ENCODE measurements around the gene RCAN1.

DNA sequence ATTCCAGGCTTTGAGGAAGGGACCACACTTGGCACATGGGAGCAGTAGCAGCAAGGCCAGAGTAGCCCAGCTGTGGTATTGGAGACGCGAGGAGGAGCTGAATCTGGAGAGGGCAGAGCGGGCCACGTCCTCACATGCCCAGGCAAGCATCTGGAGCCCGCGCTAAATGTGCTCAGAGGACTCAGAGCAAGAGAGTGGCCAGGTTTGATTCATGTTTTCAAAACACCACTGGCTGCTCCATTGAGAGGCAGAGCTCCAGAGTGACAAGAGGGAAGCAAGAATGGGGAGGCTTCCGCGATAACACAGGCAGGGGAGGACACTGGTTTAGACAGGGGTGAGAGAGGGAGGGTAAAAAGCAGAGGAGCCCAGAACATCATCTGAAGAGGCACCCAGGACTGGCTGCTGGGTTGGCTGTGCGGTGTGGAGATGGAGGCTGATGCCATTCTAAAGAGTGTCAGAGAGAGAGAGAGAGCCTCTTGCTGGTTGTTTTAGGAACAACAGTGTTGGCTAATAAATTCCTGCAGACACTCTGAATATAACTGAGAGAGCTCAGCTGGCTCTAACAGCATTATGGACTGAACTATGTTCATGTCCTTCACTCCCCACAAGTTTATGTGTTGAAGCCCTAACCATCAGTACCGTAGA, 32.3 kb downstream of the RCAN1 start:
- TF ChIP-seq CTCF (IDR thresholded peaks at IDR 0.05) = no peak
- no peak for TF ChIP-seq ZFX (IDR thresholded peaks at IDR 0.05; ENCODE audit: borderline replicate concordance)
